GM12801 (cell line): ENCODE measurements around the gene C22orf15.

Source experiments
- TF ChIP-seq, protein P1 (sequence below): IDR thresholded peaks from one replicate; pipeline ENCODE4 v1.5.1; 2011; ENCODE audit warnings: control low read depth; ENCODE audit not compliant: insufficient read length; ENCODE audit errors: extremely low read depth

The C22orf15 gene

DNA sequence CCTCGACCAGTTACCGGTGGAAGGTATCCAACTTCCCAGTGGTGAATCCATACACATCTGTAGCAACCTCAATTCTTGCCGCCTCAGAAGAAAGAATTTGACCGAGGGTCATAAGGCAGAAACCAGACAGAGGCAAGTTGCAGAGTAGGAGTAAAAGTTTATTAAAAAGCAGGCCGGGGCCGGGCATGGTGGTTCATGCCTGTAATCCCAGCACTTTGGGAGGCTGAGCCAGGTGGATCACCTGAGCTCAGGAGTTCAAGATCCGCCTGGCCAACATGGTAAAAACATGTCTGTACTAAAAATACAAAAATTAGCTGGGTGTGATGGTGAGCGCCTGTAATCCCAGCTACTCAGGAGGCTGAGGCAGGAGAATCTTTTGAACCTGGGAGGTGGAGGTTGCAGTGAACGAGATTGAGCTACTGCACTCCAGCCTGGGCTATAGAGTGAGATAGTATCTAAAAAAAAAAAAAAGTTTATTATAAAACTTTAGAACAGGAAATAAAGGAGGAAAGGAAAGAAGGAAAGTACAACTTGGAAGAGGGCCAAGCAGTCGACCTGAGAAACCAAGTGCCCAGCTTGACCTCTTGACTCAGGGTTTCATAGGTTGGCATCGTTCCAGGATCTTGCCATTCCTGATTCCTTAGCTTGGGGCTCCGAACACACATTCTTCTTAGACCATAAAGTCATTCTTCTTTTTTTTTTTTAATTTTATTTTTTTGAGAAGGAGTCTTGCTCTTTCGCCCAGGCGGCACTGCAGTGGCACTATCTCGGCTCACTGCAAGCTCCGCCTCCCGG is 44.2 kb upstream of the C22orf15 start:
- TF ChIP-seq, protein P1, sequence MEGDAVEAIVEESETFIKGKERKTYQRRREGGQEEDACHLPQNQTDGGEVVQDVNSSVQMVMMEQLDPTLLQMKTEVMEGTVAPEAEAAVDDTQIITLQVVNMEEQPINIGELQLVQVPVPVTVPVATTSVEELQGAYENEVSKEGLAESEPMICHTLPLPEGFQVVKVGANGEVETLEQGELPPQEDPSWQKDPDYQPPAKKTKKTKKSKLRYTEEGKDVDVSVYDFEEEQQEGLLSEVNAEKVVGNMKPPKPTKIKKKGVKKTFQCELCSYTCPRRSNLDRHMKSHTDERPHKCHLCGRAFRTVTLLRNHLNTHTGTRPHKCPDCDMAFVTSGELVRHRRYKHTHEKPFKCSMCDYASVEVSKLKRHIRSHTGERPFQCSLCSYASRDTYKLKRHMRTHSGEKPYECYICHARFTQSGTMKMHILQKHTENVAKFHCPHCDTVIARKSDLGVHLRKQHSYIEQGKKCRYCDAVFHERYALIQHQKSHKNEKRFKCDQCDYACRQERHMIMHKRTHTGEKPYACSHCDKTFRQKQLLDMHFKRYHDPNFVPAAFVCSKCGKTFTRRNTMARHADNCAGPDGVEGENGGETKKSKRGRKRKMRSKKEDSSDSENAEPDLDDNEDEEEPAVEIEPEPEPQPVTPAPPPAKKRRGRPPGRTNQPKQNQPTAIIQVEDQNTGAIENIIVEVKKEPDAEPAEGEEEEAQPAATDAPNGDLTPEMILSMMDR = no peak

DNA sequence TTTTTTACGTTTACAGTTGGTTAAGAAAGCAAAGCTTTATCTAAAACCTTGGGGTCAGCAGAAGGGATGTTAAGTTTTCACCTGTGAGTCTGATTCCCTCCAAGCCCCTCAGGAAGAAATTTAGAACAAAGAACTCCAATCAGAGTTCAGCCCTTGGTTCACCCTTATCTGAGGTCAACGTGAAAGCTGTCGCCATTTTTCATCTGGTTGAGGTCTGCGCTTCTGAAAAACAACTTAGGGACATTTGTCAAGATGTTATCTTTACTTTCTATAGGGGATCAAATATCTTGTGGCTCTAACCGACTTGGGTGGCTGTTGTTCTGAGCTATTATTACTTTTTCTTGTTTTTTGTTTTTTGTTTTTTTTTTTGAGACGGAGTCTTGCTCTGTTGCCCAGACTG is 41.9 kb upstream of the C22orf15 start:
- TF ChIP-seq, protein P1 = no peak

DNA sequence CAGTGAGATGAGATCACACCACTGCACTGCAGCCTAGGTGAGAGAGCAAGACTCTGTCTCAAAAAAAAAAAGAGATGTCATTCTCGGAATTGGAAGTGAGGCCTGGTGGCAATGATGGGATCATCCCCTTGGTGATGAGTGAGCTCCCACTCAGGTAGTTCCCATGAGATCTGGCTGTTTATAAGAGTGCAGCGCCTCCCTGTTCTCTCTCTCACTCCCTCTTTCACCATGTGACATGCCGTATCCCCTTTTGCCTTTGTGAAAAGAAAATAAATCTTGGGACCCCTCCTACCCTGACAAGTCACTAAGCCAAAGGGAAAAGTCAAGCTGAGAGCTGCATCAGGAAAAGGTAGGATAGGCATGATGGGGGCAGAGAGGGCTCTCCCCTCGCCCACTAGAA is 40.6 kb upstream of the C22orf15 start:
- TF ChIP-seq, protein P1 = no peak

DNA sequence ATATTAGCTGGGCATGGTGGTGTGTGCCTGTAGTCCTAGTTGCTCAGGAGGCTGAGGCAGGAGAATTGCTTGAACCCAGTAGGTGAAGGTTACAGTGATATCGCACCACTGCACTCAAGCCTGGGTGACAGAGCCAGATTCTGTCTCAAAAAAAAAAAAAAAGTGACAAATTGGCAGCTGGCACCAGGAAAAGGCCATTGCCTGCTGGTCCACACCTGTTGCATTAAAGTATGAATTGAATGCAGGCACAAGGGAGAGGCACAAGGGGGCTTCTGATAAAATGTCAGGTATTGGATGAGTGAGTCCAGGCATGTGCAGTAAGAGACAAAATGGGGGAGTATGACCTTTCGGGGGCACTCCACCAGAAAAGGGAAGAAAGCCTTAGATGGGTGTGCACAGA is 40.1 kb upstream of the C22orf15 start:
- TF ChIP-seq, protein P1 = no peak

DNA sequence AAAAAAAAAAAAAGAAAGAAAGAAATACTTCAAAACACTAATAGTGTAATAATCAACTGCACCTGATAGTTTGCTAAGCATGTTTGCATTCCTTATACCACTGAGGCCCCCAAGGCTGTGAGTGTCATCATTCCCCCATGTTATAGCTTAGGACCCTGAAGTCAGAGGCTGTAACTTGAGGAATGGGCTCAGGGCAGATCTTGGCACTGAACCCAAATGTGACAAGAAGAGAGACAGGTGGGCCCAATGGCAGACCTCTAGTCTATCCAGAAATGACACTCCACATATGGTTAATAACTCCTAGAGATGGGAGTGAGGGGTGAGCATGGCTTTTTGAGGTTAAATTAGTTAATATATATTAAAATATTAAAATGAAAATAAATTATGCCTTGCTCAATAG is 25.1 kb upstream of the C22orf15 start:
- TF ChIP-seq, protein P1 = no peak

DNA sequence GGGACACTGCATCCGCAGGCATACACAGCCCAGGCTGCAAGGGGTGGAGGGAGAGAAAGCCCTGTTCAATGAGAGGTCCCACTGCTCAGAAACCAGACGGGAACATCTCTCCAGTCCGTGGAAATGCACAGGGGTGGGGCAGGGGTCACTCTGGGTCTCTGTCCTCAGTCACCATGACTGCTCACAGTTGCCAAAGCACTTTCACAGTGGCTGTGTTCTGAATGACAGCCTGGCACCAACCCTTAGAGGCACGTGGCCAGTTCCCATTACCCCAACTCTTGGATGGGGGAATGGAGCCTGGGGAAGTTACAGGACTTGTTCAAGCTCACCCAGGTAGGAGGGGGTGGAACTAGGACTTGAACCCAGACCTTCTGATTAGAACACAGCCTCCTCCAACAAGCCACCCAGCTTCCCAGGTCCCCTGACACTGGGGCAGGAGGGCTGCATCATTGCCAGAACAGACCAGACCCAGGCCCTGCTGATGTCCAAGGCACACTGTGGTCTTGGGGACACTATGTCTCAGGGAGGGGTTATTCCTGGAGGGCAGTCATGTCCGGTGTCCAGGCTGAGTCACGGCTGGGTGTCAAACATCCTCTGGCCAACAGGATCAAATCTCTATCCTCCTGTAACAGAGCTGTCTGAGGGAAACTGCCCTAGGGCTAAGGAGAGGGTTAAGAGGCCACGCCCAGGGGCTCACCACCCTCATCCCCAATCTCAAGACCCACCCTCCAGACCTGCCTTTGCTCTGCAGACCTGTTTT is 20.1 kb upstream of the C22orf15 start:
- TF ChIP-seq, protein P1 = no peak

DNA sequence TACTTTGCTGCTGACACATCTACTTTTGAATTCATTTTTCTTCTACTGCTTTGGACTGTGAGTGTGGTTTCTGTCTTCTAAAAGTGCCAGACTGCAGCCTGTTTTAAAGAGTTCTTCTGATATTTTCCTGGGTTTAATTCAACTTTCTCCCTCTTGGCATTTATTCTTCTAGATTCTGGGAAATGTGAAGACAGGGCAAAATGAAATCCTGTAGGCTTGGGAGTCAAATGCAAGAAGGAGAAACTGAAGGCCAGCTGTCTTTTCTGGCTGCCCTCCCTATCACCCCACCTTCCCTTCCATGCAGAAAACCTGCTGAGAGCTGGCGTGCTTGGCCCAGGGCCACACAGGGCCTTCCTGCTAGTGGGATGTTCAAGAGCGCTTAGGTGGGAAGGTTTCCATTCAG is 19.5 kb upstream of the C22orf15 start:
- TF ChIP-seq, protein P1 = no peak
